GM12891 (cell line): ENCODE data around the gene NACC2.

Experiments used
- PAX5 ChIP-seq: IDR thresholded peaks from 2 replicates; pipeline ENCODE4 v1.6.1; 2011; ENCODE audit warnings: low read length, moderate library complexity, mild to moderate bottlenecking; ENCODE audit not compliant: insufficient read depth, severe bottlenecking
- POLR2A ChIP-seq: IDR thresholded peaks from 2 replicates; pipeline ENCODE4 v1.6.1; 2011; ENCODE audit warnings: low read depth, low read length, control low read depth
- POLR2AphosphoS5 ChIP-seq: IDR thresholded peaks from 2 replicates; pipeline ENCODE4 v1.6.1; 2011; ENCODE audit warnings: low read depth, low read length, control low read depth

DNA sequence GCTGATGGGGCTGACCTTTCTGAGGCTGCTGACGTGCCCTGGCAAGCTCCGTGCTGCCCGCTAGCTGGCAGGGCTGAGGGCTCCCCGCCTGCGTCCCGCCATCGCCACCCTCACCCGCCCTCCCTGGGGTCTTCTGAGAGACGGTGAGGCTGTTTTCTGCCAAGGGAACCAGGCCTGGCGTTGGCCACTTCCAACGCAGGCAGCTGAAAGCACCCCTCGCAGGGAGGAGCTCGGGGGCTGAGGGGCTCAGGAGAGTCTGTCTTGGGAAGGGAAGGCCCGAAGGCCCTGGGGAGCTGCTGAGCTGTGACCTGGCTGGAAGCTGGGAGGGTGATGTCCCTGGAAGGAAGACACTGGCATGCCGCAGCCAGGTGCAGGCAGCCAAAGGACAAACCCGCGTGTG, 33.3 kb upstream of the NACC2 start:
- TF ChIP-seq POLR2A (no peak), POLR2AphosphoS5 (no peak), PAX5 (no peak)
